GM18909 (cell line): ENCODE results near the gene SDK2.

ENCODE experiments used
- ATAC-seq: cut with Tn5 transposase; IDR thresholded peaks from one replicate; pipeline ENCODE4 v1.9.1; 2021; ENCODE audit warnings: mild to moderate bottlenecking; ENCODE audit not compliant: unreplicated experiment, poor library complexity

SDK2 gene

DNA sequence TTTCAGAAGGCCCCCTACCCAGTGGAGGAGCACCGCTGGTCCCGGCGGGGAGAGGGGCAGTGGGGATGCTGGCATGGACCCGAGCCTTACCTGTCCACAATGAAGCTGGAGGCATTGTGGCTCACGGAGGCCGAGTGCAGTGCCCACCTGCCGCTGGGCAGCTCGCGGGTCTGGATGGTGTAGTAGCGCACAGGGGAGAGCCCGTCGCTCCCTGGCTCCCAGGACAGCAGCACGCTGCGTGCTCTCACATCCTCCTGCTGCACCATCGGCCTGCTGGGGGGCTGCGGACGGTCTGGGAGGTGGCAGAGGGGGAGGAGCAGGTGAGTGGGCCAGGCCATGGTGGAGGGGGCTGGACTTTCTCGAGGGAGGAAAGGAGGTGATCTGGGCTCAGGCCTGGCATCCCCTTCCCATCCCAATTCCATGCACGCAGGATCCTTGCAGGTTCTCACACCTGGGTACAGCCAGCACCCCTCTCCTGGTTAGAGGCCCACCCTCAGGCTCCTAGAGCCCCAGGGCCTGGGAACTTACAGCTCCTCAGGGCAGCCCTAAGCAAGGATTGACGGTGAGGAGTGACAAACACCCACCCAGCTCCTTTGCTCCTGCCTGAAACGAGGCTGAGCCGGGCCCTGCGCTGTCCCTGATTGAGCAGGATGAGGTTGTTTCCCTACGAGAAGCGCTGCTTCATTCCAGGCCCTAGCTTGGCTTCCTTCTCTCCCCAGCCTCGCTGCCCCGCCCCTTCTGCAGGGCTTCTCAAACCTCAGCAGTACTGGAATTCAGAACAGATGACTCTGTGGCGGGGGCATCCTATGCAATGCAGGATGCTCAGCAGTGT is 256.3 kb downstream of the SDK2 start:
- ATAC-seq = no peak

DNA sequence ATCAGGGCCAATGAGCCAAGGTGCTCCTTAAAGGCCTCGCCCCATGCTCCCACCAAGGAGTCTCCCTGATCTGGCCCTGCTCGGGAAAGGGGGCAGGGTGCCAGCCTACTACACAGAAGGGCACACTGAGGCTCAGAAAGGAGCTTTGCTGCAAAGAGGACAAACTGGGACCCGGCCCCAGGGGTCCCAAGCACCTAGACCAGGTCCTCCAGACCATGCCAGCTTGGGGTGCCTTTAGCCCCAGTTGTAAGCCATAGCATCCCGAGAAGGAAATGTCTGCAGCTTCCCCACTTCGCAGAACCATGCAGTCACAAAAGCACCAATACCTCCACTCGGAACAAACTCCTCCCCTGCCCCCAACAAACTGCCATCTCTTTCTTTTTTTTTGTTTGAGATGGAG is 257.7 kb downstream of the SDK2 start:
- ATAC-seq = no peak

DNA sequence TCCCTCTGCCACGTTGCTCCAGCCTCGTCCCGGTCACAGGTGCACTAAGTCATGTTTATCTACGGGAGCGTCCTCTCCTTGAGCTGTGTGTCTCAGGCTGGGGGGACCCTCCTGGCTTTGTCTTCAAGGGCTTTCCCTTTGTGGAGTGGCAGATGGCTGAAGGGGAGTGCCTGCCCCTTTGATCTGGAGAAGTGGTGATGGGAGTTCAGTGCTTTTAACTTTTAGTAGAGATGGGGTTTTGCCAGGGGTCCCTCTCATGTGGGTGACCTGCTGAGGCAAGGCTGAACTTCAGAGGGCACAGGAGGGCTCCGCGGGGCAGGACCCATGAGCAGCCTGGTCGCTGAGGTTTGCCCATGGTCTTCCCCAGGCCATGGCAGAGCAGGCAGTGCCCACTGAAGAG is 259.3 kb downstream of the SDK2 start:
- no peak for ATAC-seq

DNA sequence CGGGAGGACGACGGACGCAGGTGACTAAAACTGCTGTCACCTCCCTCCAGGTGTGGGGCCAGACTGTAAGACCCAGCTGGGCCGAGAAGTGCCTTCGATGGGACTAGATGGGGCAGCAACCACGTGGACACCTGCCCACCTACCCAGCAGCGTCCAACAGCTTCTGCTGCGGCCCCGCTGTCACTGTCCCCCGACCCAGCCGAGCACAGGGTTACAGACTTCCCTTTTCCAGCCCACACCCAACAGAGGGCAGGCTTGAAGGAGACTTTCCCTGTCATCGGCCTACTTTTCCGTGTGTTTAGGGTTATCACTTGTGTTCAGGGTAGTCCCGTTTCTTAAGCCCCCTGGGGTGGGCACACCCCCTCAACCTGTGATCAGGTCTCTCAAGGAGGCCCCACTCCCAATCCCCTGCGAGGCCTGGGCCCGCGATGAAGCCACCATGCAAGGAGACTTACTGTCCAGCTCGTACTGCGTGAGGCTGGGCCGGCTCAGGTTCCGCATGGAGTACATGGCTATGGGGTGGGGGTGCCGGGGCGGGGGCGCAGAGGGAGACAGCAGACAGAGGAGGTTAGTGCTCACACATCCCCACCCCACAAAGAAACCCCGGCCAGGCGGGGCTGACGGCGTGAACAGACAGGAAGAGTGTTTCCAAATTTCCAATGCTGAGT is 263.7 kb downstream of the SDK2 start:
- ATAC-seq = no peak

DNA sequence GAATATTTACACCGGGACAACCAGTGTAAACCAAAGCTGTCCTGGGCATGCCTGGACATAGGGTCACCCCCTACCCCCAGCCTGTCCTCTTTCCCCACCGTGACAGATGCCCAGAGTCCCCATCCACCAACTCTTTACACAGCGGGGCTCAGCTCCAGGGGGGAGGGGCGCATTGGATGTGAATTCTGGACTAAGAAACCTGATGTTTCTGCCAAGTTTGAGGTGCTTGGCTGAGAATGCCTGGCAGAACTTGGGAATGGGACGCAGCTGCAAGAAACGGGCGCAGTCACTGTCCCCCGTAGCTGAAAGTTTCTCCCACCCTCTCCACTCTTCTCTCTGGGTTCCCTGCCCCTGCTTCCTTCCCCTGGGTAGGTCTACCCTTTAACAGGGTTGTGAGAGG is 264.4 kb downstream of the SDK2 start:
- ATAC-seq = no peak

DNA sequence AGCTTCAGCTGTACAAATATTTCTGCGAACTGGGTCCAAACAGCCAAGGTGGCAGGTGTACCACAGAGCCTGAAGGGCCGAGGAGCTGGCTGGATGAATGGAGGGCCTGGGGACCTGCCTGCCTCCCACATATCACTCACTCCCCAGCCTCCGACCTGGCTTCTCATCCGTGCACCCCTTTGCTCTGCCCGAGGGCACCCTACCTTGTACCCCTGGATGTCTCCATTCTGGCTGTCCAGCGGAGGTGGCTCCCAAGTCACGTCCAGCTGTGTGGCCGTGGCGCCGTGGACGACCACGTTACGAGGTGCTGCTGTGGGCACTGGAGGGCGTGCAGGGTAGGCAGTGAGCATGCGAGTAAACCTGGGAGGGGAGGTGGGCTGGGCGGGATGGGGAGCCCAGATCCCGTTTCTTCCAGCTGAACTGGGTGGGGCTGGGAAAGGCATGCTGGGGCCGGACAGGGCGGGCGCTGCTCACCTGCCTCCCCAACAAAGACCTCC is 265.2 kb downstream of the SDK2 start:
- no peak for ATAC-seq

DNA sequence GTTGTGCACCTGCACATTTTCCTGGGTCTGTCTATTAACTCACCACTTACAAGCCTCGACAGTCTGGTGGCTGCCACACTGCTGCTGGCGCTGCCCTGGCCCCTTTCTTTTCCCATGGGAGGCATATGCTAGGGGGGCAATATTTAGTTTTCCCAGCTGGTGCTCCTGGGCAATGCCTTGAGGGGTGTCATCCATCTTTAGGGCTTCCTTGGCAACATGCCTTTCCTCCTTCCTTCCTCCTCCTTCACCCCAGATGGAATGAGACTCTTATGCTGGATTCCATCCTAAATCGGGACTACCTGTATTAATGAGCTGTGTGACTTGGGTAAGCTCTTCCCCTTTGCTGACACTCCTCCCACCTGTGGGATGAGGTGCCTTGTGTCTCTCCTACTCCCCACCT is 267.6 kb downstream of the SDK2 start:
- ATAC-seq = no peak

DNA sequence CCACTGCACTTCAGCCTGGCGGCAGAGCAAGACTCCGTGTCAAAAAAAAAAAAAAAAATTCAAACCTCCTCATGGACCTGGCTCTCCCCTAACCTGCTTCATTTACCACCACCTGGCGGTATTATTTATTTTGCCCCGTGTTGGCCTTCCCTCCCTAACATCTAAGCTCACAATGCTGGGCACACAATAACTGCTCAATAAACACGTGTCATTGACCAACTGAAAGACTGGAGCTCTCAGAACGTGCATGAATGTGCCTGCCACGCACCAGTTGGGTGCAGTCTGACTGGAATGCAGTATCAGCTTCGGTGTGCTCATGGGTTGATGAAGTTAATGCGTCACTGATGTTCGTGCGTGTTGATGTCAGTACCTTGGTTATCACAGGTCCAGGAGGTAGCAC is 268.1 kb downstream of the SDK2 start:
- ATAC-seq = no peak

DNA sequence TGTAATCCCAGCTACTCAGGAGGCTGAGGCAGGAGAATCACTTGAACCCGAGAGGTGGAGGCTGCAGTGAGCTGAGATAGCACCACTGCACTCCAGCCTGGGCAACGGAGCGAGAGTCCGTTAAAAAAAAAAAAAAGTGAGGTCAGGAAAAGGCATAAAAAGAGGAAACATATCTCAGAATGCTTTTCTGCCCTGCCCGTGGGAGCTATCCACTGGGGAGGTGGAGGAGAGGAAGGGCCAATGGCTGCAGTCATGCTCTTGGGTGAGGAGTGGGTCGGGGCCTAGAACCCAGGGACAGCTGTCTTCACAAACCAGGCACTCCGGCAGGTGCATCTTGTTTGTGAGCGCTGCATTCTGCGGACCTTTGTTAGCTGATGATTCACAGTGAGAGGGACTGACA is 272.4 kb downstream of the SDK2 start:
- ATAC-seq = no peak

DNA sequence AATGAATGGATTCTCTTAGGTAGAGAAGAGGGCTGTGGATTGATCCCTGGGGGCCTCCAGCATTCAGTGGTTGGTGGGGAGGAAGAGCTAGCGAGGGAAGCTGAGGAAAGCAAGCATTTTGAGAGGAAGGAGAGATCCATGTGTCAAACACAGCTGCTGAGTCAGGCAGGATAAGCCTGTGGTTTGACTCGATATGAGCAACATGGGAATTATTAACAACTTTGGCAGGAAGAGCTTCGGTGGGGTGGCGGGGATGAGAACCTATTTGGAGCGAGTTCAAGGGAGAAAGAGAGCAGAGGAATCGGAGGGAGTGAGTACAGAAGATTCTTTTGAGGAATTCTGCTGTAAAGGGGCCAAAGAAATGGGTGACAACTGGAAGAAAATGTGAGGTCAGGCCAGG is 273.0 kb downstream of the SDK2 start:
- ATAC-seq = no peak

DNA sequence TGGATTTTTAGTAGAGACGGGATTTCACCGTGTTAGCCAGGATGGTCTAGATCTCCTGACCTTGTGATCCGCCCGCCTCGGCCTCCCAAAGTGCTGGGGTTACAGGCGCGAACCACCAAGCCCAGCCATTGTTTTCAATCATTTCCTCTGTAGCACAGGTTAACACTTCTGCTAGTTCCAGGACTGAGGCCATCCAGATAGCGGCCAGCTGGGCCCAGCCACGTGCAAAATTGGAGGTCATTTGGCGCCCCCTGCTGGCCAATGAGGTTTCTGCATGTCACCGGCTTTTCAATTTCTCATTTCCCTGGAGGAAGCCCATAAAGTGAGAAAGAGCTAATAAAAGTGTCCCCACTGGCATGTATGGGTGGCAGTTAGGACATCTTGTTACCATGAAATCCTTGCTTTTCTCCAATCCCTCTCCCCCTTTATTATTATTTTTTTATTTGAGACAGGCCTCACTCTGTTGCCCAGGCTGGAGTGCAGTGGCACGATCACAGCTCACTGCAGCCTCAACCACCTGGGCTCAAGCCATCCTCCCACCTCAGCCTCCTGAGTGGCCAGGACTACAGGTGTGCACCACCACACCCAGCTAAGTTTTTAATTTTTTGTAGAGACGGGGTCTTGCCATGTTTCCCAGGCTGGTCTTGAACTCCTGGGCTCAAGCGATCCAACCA is 274.3 kb downstream of the SDK2 start:
- ATAC-seq = peak; percentile 70

DNA sequence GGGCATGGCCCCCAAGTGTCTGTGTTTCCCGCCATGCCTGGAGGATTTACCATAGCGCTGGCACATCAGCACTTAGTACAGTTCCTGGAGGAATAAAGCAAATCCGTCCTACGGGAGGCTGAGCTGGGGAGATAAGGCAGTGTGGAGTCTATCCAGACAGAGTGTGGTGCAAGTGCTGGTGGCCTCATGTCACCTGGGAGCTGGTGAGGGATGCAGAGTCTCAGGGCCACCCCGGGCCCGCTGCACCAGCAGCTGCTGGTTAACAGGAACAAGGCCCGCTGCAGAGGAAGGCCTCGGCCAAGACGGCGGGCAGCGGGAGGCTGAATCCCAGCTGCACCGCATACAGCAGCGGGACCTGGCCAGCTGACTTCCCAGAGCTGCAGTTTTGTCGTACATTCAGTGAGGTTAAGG is 275.1 kb downstream of the SDK2 start:
- ATAC-seq = no peak

DNA sequence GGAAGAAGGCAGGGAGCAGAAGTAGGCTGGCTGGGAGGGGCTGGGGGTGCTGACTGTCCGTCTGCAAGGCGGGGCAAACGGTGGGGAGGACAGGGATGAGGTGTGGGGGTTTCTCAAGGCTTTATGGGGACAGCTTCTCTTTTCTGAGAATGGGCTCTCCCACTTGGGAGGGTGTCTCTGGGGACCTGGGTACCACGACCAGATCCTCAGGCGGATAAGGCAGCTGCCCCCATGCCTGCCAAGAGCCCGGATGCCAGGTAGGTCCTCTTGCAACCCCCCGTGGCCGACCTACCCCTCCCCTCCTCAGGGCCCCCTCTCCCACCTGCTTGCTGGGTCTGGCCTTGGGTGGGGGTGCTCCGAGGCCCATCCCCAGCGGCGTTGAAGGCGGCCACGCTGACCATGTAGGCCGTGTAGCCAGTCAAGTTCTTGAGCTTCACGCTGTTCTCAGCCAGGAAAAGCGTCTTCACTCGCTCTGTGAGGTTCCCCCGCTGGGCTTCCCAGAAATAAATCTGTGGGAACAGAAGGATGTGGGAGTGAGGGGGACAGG is 276.1 kb downstream of the SDK2 start:
- no peak for ATAC-seq

DNA sequence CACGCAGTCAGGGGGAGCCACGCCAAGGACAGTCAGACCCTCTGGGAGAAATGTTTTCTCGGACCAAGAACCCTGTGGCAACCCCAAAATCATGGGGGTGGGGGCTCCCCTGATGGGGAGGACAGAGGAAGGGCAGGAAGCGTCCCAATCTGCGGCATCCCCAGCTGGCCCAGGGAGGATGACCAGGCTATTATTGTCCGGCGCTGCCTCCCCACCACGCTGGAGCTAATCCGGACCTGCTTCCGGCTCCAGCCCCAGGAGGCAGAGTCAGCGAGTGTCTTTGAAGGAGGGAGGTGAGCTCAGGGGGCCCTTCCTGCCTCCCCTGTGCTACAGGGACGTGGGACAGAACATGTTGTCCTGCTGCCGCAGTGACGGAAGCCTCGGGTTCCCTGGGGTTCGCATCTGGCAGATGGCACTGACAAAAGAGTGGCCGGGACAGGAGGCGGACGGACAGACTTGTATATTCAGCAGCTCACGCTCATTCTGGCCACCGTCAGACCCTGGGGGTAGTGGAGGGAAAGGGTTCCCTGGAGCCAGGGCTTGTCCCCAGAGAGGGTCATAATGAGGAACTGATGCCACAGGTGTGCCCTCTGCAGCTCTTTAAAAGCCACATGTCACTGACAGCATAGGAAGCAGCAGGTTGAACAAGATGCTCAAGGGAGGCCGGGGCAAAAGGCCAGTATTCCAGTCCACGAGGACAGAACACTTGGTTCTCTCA is 278.2 kb downstream of the SDK2 start:
- ATAC-seq = no peak

DNA sequence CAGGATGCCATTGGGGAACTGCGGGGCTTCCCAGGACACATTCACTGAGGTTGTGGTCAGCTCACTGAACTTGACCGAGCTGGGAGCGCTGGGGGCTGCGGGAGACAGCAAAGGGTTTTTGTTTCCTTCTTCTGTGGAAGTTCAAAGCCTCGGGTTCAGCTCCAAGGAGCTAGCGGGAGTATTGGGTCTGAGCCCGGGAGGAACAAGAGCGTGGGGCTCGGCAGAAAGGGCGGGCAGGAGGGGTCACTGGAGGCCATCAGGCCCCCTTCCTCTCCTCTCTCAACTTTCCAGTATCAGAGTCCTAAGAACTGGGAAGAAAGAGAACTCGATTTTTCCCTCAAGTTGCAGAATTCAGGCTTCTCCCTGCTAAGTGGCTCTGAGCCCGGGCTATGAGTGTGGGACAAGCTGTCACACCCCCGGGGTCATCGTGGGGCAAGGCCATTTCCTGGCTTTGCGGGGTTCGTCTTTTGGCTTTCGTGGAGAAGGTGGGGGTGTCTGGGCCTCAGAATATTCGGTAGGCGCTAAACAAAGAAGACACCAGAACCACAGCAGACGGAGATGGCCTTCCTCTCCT is 278.9 kb downstream of the SDK2 start:
- ATAC-seq = no peak

DNA sequence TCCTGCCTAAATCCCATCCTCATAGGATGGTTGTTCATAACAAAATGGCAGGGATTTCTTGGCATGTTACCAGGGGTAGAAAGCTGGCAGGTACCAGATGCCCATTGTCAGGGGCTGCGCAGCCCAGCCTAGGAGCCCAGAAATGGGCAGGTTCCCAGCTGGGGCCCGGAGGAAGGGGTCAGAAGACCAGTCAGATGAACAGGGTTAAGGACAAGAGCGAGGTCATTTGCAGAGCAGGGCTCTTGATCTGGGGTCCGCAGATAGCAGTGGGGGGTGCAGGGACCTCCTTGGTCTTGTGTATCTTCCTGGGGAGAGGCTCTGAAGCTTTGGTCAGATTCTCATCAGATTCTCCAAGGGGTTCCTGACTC is 280.1 kb downstream of the SDK2 start:
- no peak for ATAC-seq

DNA sequence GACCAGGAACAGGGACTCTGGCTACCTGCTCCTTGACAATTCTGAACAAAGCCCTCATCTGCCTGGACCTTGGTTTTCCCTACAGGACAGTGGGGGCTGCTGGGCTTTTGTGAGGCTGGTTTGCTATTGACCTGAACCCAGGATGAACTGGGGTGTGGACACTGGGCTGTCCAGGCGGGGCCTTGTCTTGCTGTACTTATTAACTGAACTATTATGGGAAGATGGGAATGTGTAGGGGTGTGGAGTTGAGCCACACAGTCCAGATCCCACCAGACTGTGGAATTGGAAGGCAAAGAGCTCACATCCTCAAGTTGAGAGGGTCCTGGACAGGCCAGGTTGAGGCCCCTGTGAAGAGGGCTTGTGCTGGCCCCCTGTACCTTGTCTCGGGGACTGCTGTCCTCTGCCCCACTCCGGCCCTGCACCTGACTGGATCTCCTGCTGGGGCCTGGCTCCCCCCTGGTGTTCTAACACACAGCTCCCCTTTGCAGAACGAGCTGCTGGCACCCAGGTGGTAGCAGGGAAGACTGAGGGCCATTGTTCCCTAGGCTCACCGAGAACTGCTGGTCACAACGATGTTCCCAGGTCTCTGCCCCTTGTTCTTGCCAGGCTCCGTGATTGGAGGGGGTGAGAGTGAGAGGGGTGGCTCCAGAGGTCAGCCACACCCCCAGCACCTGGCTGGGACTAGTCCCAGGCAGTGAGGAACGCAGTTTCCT is 280.6 kb downstream of the SDK2 start:
- no peak for ATAC-seq

DNA sequence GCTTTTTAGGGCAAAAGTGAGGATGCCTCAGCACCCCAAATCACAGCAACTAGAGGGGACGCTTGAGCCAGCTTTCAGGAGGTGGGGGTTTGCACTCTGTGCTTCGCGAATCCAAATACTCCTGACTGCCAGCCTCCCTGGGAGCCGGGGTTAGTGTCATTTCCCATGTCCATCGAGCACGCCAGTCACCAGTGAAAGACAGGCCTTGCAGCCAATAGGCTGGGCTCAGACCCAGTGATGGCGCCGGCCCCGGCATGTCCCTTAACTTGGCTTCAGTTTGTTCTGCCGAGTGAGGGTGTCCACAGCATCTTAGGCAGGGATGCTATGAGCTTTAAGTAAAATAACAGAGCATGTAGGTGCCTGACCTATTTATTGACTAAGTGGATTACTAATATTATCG is 281.5 kb downstream of the SDK2 start:
- no peak for ATAC-seq

DNA sequence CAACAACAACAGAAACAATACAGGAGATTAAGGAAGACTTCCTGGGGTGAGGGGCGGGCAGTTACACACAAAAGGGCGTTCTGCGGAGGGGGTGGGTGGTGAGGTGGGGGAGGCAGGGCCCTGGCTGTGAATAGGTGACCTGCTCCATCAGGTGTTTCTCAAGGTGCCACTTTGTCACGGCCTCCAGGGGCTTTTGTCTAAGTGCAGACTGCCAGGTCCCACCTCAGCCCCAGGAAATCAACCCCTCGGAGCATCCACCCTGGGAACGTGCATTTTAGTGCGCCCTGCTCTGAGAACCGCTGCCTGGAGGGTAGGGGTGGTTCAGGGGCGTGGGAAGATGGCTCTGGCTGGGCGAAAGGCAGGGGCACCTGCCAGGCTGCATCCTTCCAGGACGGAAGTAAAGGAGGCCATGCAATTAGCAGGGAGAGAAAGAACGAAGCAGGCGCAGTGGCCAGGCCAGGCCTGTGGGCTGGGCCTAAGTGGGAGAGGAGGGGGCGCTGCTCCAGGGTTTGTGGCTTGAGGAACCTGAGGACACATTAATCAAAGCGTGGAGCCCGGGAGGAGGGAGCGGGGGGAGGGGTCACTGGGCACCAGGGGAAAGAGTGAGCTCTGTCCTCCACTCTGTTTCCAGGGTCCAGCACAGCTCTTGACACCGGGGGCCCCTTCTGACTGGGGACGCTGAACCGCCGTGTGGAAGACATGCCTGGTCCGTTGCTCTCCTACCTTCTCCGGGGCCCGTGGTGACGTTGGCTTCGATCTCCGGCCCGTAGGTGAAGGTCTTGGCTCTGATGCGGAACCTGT is 283.1 kb downstream of the SDK2 start:
- ATAC-seq = no peak
